ENCODE measurements around the gene F11R.
"Not testable (repeated sequence)": the region's sequence is repeated elsewhere in the genome, so short reads cannot be mapped to it uniquely, and the experiment has no call there.

F11R gene

GRCh38 chr1:161016683-161017082, 4.3 kb downstream of the F11R start:
- H3K9me3 ChIP-seq (ENCODE audit: low read length); H3K36me3 ChIP-seq (ENCODE audit: insufficient read depth, low read length); H3K4me3 ChIP-seq (ENCODE audit: low read length); H2AFZ ChIP-seq (ENCODE audit: low read depth, low read length): not testable (repeated sequence)
- H3K27me3 ChIP-seq (ENCODE audit: insufficient read depth, low read length), result peaks cover 28% of the 10 kb centered on the region
- peaks cover 13% of the 10 kb centered on the region for H3K4me1 ChIP-seq (ENCODE audit: insufficient read depth, low read length)

GRCh38 chr1:161013488-161014230, 7.3 kb downstream of the F11R start:
- H3K4me1 ChIP-seq (ENCODE audit: insufficient read depth, low read length), result no peaks in the 10 kb centered on the region
- no peaks in the 10 kb centered on the region for H3K36me3 ChIP-seq (ENCODE audit: insufficient read depth, low read length)
- no peaks in the 10 kb centered on the region for H3K9me3 ChIP-seq (ENCODE audit: low read length)
- H3K27me3 ChIP-seq (ENCODE audit: insufficient read depth, low read length), result peaks cover 3% of the 10 kb centered on the region
- no peak overlapping the region for H3K4me3 ChIP-seq (ENCODE audit: low read length)
- H2AFZ ChIP-seq (ENCODE audit: low read depth, low read length), result no peak overlapping the region

GRCh38 chr1:161013131-161013487, 7.8 kb downstream of the F11R start:
- no peaks in the 10 kb centered on the region for H3K9me3 ChIP-seq (ENCODE audit: low read length)
- H3K4me3 ChIP-seq (ENCODE audit: low read length), result no peak overlapping the region
- H3K4me1 ChIP-seq (ENCODE audit: insufficient read depth, low read length), result no peaks in the 10 kb centered on the region
- no peaks in the 10 kb centered on the region for H3K36me3 ChIP-seq (ENCODE audit: insufficient read depth, low read length)
- peaks cover 3% of the 10 kb centered on the region for H3K27me3 ChIP-seq (ENCODE audit: insufficient read depth, low read length)
- no peak overlapping the region for H2AFZ ChIP-seq (ENCODE audit: low read depth, low read length)

GRCh38 chr1:161012420-161012819, 8.5 kb downstream of the F11R start:
- no peaks in the 10 kb centered on the region for H3K27me3 ChIP-seq (ENCODE audit: insufficient read depth, low read length)
- no peaks in the 10 kb centered on the region for H3K4me1 ChIP-seq (ENCODE audit: insufficient read depth, low read length)
- H3K4me3 ChIP-seq (ENCODE audit: low read length), result no peak overlapping the region
- no peak overlapping the region for H2AFZ ChIP-seq (ENCODE audit: low read depth, low read length)
- H3K9me3 ChIP-seq (ENCODE audit: low read length), result no peaks in the 10 kb centered on the region
- H3K36me3 ChIP-seq (ENCODE audit: insufficient read depth, low read length), result no peaks in the 10 kb centered on the region

- no peaks in the 10 kb centered on the region for H3K9me3 ChIP-seq (ENCODE audit: low read length)
- H3K4me3 ChIP-seq (ENCODE audit: low read length), result no peak overlapping the region
- H3K36me3 ChIP-seq (ENCODE audit: insufficient read depth, low read length), result no peaks in the 10 kb centered on the region
Measured at GRCh38 chr1:161009602-161010211, 11.2 kb downstream of the F11R start.

GRCh38 chr1:161008869-161009510, 12.0 kb downstream of the F11R start:
- Histone ChIP-seq H3K4me1 (ENCODE audit: insufficient read depth, low read length) (no peaks in the 10 kb centered on the region), H3K27me3 (ENCODE audit: insufficient read depth, low read length) (no peaks in the 10 kb centered on the region)

More at GRCh38 chr1:161009602-161010211, 11.2 kb downstream of the F11R start:
- Histone ChIP-seq H3K4me1 (ENCODE audit: insufficient read depth, low read length) (no peaks in the 10 kb centered on the region), H2AFZ (ENCODE audit: low read depth, low read length) (no peak overlapping the region), H3K27me3 (ENCODE audit: insufficient read depth, low read length) (no peaks in the 10 kb centered on the region)

GRCh38 chr1:161007369-161007768, 13.6 kb downstream of the F11R start:
- Histone ChIP-seq H3K9me3 (ENCODE audit: low read length) (no peaks in the 10 kb centered on the region), H2AFZ (ENCODE audit: low read depth, low read length) (no peak overlapping the region), H3K4me3 (ENCODE audit: low read length) (no peak overlapping the region), H3K36me3 (ENCODE audit: insufficient read depth, low read length) (no peaks in the 10 kb centered on the region), H3K4me1 (ENCODE audit: insufficient read depth, low read length) (no peaks in the 10 kb centered on the region), H3K27me3 (ENCODE audit: insufficient read depth, low read length) (no peaks in the 10 kb centered on the region)

More at GRCh38 chr1:161008869-161009510, 12.0 kb downstream of the F11R start:
- Histone ChIP-seq H3K4me3 (ENCODE audit: low read length) (no peak overlapping the region), H3K36me3 (ENCODE audit: insufficient read depth, low read length) (no peaks in the 10 kb centered on the region), H3K9me3 (ENCODE audit: low read length) (no peaks in the 10 kb centered on the region), H2AFZ (ENCODE audit: low read depth, low read length) (no peak overlapping the region)

- Histone ChIP-seq H3K9me3 (ENCODE audit: low read length) (no peaks in the 10 kb centered on the region), H3K4me1 (ENCODE audit: insufficient read depth, low read length) (no peaks in the 10 kb centered on the region), H3K36me3 (ENCODE audit: insufficient read depth, low read length) (no peaks in the 10 kb centered on the region), H3K27me3 (ENCODE audit: insufficient read depth, low read length) (no peaks in the 10 kb centered on the region), H2AFZ (ENCODE audit: low read depth, low read length) (no peak overlapping the region), H3K4me3 (ENCODE audit: low read length) (no peak overlapping the region)
Measured at GRCh38 chr1:161006563-161006962, 14.4 kb downstream of the F11R start.

DNA sequence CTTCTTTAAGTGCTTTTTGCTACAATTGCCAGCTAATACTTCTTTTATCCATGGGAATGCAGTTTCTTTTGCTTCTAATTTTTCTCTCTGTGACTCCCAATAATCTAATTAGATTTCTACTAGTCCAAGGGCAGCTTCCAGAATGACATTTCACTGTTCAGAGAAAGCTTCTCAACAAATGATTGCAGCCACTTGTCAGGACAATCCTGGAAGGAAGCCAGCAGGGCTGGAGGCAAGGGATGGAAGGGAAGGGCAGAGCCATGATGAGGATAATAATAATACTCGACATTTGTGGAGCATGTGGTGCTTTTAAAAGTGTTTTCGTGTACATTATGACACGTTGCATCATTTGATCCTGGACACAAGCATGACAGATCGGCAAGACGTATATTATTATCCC, 19.4 kb downstream of the F11R start:
- Histone ChIP-seq H3K27me3 (ENCODE audit: insufficient read depth, low read length) (no peaks in the 10 kb centered on the region), H3K36me3 (ENCODE audit: insufficient read depth, low read length) (no peaks in the 10 kb centered on the region), H3K9me3 (ENCODE audit: low read length) (no peaks in the 10 kb centered on the region), H3K4me3 (ENCODE audit: low read length) (no peak overlapping the region), H2AFZ (ENCODE audit: low read depth, low read length) (no peak overlapping the region), H3K4me1 (ENCODE audit: insufficient read depth, low read length) (no peaks in the 10 kb centered on the region)

- Histone ChIP-seq H3K27me3 (ENCODE audit: insufficient read depth, low read length) (no peaks in the 10 kb centered on the region), H3K36me3 (ENCODE audit: insufficient read depth, low read length) (no peaks in the 10 kb centered on the region), H2AFZ (ENCODE audit: low read depth, low read length) (no peak overlapping the region), H3K9me3 (ENCODE audit: low read length) (no peaks in the 10 kb centered on the region), H3K4me3 (ENCODE audit: low read length) (no peak overlapping the region), H3K4me1 (ENCODE audit: insufficient read depth, low read length) (no peaks in the 10 kb centered on the region)
Measured at GRCh38 chr1:161000736-161001480, 20.0 kb downstream of the F11R start.

DNA sequence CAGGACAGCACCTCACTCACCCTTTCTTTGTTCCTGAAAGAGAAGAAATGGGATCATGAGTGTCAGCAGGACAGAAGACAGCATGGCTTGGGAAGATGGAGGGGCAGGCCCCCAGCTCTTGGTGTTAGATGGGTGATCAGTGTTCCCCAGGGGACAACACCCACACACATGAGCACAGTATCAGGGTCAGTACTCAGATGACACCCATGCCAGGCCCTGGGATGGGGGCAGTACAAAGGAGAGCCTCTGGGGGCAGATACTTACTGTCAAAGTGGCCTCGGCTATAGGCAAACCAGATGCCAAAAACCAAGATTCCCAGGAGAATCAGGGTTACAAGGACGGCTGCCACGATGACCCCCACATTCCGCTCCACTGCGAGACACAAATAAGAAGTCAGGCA, 21.6 kb downstream of the F11R start:
- Histone ChIP-seq H3K4me1 (ENCODE audit: insufficient read depth, low read length) (no peaks in the 10 kb centered on the region), H3K36me3 (ENCODE audit: insufficient read depth, low read length) (no peaks in the 10 kb centered on the region), H2AFZ (ENCODE audit: low read depth, low read length) (no peak overlapping the region), H3K27me3 (ENCODE audit: insufficient read depth, low read length) (no peaks in the 10 kb centered on the region), H3K9me3 (ENCODE audit: low read length) (no peaks in the 10 kb centered on the region), H3K4me3 (ENCODE audit: low read length) (no peak overlapping the region)

DNA sequence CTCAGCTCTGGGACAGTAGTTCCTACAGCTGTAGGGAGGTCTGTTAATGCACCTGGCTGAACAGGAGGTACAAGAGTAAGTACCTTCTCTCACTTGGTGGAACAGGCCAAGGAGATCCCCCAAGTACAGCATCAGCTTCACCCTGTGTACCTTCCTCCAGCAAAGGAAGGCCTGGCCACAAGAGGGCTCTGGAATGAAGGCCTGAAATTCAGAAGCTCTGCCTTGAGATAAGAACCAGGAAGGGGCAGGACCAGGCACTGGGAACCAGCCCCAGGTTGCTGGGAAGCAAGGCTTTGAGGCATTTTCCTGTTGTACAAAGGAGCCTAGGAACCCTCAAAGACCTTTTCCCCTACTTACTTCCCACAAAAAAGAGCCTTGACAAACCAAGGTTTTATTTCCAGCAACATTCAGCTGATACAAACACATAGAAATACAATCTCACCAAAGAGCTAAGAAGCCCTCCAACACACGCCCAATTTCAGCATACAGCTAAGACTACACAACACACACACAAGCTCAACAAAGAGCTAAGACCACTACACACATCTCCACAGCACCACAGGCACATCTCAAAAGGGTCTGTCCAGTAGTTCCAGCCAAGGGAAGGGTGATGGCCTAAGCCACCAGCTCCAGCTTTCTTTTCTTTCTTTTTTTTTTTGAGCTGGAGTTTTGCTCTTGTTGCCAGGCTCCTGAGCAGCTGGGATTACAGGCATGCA, 23.5 kb downstream of the F11R start:
- Histone ChIP-seq H3K9me3 (ENCODE audit: low read length) (no peaks in the 10 kb centered on the region), H2AFZ (ENCODE audit: low read depth, low read length) (no peak overlapping the region), H3K4me1 (ENCODE audit: insufficient read depth, low read length) (no peaks in the 10 kb centered on the region), H3K4me3 (ENCODE audit: low read length) (no peak overlapping the region), H3K27me3 (ENCODE audit: insufficient read depth, low read length) (no peaks in the 10 kb centered on the region), H3K36me3 (ENCODE audit: insufficient read depth, low read length) (no peaks in the 10 kb centered on the region)
